Caco-2 (cell line): ENCODE data around the gene FAM53A. TPM values are rescaled to one million over a fixed set of nuclear protein-coding genes. Genes with fewer than 3 reads are reported as not detected.
"Not testable (repeated sequence)": the region's sequence is repeated elsewhere in the genome, so short reads cannot be mapped to it uniquely, and the experiment has no call there.

Experiments used
- BruUV-seq: library from RNA; stranded (reverse); fragments of 400-500 nt; replicated peaks from 2 replicates; lab custom pipeline; 2021; lab: Mats Ljungman, UMichigan
- CTCF ChIA-PET: fragments of 300-600 bp; sonication (Branson Sonifier 250); formaldehyde crosslinking; loops from one replicate; lab custom pipeline; 2022; ENCODE audit warnings: antibody characterized with exemption; lab: Charles Lee
- POLR2A ChIA-PET: fragments of 300-600 bp; sonication (Branson Sonifier 250); formaldehyde crosslinking; loops from one replicate; lab custom pipeline; 2022; ENCODE audit warnings: antibody characterized with exemption; lab: Charles Lee
- DNase-seq, 2 experiments: peaks; one replicate each; pipeline versions ENCODE4 v3.0.0 to v3.0.0-alpha.2; 2020 to 2022
- H3K27me3 ChIP-seq: replicated peaks from 2 replicates; pipeline ENCODE4 v1.6.0; 2011; ENCODE audit warnings: low read length; ENCODE audit not compliant: control insufficient read depth, insufficient read depth
- H3K36me3 ChIP-seq: 2 replicates; pipeline ENCODE4 v1.5.1; 2011; ENCODE audit warnings: low read length; ENCODE audit not compliant: control insufficient read depth, insufficient read depth
- H3K4me1 ChIP-seq: fragments of 250-450 bp; sonication (Bioruptor Pico); 2 replicates; pipeline ENCODE4 v1.5.1; 2020; ENCODE audit warnings: mild to moderate bottlenecking
- H3K4me3 ChIP-seq: 2 replicates; pipeline ENCODE4 v1.5.1; 2011; ENCODE audit warnings: low read depth, mild to moderate bottlenecking, control low read depth, low read length
- H3K9me3 ChIP-seq: fragments of 250-450 bp; sonication (Bioruptor Pico); 2 replicates; pipeline ENCODE4 v1.5.1; 2020; ENCODE audit warnings: mild to moderate bottlenecking, moderate library complexity
- H3K27ac Mint-ChIP-seq: one replicate; pipeline ENCODE4 v1.8.0; 2022; ENCODE audit warnings: mixed read lengths; ENCODE audit not compliant: unreplicated experiment
- H3K27me3 Mint-ChIP-seq: one replicate; pipeline ENCODE4 v1.8.0; 2022; ENCODE audit warnings: mixed read lengths; ENCODE audit not compliant: insufficient read depth, unreplicated experiment
- H3K36me3 Mint-ChIP-seq: one replicate; pipeline ENCODE4 v1.8.0; 2022; ENCODE audit warnings: mild to moderate bottlenecking, mixed read lengths; ENCODE audit not compliant: insufficient read depth, unreplicated experiment
- H3K4me1 Mint-ChIP-seq: one replicate; pipeline ENCODE4 v1.8.0; 2022; ENCODE audit warnings: low read depth, mixed read lengths; ENCODE audit not compliant: unreplicated experiment
- H3K4me3 Mint-ChIP-seq: one replicate; pipeline ENCODE4 v1.8.0; 2022; ENCODE audit warnings: mild to moderate bottlenecking, moderate library complexity, mixed read lengths; ENCODE audit not compliant: unreplicated experiment
- H3K9me3 Mint-ChIP-seq: one replicate; pipeline ENCODE4 v1.8.0; 2022; ENCODE audit warnings: mixed read lengths; ENCODE audit not compliant: unreplicated experiment
- intact Hi-C: fragments of 100-400 bp; cut with micrococcal nuclease; formaldehyde crosslinking; loops from one replicate; pipeline ENCODE4 v1.10.0; 2022; ENCODE audit not compliant: unreplicated experiment
- total RNA-seq: library from RNA; stranded (reverse); gene quantifications from 2 replicates; pipeline ENCODE4 v1.2.3, GENCODE V29; 2022
- TF ChIP-seq, protein P1 (sequence below), 2 experiments: fragments of 200-600 bp in 1 of 2; IDR thresholded peaks; 1 replicate in 1 of 2; 2 replicates in 1 of 2; pipeline versions ENCODE4 v1.5.1 to v1.8.0; 2011 to 2022; ENCODE audit warnings: antibody characterized with exemption in 1 of 2, control low read depth in 1 of 2, inconsistent platforms in 1 of 2, low read depth in 1 of 2, low read length in 1 of 2, mild to moderate bottlenecking in 1 of 2, moderate library complexity in 1 of 2; ENCODE audit not compliant: insufficient read depth in 1 of 2, severe bottlenecking in 1 of 2, unreplicated experiment in 1 of 2

Gene FAM53A
- total RNA-seq, 1 experiment from 2014 or later = 4.1 TPM

DNA sequence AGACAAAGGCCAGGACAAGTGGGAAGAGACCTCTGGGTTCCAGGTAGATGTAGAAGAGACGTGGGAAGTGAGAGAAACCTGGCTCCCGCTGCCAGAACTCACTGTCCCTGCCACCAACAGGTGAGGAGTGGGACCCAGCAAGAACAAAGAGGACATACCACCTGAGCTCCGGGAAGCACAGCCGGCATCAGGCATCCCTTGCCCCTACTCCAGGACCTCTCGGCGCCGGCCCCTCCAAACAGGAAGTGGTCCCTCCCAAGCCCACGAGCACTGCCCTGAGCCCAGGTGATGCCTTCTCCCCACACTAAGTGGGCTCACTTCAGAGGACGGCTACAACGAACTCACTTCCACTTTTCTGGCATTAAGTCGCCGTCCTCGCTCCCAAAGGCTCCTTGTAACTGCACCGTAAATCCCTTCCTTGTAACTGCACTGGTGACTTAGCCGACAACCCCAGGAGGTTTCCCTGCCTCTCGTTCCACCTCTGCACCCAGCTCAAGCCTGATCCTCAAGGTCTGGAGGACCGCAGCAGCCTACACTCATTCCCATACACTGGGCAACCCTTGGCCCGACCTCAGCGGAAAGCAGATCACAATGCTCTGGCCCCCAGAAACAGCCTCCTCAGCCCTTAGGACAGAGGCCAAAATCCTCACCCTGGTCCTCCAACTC, 8.8 kb downstream of the FAM53A start:
- no peaks in the 10 kb centered on the region for H3K36me3 Mint-ChIP-seq
- intact Hi-C loops = no loop called here
- Histone ChIP-seq H3K4me3 (no peak overlapping the region), H3K4me1 (no peaks in the 10 kb centered on the region), H3K9me3 (no peaks in the 10 kb centered on the region), H3K27me3 (no peaks in the 10 kb centered on the region), H3K36me3 (no peaks in the 10 kb centered on the region)
- no peak overlapping the region for H3K4me3 Mint-ChIP-seq
- TF ChIP-seq, protein P1, sequence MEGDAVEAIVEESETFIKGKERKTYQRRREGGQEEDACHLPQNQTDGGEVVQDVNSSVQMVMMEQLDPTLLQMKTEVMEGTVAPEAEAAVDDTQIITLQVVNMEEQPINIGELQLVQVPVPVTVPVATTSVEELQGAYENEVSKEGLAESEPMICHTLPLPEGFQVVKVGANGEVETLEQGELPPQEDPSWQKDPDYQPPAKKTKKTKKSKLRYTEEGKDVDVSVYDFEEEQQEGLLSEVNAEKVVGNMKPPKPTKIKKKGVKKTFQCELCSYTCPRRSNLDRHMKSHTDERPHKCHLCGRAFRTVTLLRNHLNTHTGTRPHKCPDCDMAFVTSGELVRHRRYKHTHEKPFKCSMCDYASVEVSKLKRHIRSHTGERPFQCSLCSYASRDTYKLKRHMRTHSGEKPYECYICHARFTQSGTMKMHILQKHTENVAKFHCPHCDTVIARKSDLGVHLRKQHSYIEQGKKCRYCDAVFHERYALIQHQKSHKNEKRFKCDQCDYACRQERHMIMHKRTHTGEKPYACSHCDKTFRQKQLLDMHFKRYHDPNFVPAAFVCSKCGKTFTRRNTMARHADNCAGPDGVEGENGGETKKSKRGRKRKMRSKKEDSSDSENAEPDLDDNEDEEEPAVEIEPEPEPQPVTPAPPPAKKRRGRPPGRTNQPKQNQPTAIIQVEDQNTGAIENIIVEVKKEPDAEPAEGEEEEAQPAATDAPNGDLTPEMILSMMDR (IDR thresholded peaks at IDR 0.05; ENCODE audit: insufficient read depth in 1 of 2, low read depth in 1 of 2, low read length in 1 of 2, severe bottlenecking in 1 of 2, unreplicated experiment in 1 of 2) = no peak
- ChIA-PET POLR2A (no interaction called here), CTCF (interaction anchor here (0.6 to 0.8 kb wide), 2 partner anchors 18 to 1366 kb away, joined by 3 read pairs; no protein-coding TSS in a partner anchor)
- no peak for DNase-seq
- peaks cover 2% of the 10 kb centered on the region for H3K27me3 Mint-ChIP-seq
- no peak overlapping the region for H3K27ac Mint-ChIP-seq
- no TSS peak for BruUV-seq
- no peaks in the 10 kb centered on the region for H3K4me1 Mint-ChIP-seq
- no peaks in the 10 kb centered on the region for H3K9me3 Mint-ChIP-seq

DNA sequence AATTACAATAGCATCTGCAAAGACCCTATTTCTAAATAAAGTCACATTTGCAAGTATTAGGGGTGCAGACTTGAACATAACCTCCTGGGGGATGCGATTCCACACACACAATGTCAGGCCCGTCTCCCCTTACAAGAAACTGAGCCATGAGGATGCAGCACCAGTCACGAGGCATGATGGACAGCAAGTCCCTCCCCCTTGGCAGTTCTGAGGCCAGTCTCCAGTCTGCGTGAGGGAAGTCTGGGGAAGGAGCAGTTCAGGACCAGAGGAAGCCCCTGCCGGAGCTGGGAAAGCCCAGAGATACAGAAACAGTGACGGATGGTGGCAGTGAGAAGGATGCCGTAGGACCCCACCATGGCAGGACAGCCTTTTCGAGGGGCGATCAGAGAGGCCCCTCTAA, 9.4 kb downstream of the FAM53A start:
- Mint-ChIP-seq H3K27ac (no peak overlapping the region), H3K9me3 (no peaks in the 10 kb centered on the region), H3K27me3 (peaks cover 2% of the 10 kb centered on the region), H3K36me3 (no peaks in the 10 kb centered on the region), H3K4me3 (no peak overlapping the region), H3K4me1 (no peaks in the 10 kb centered on the region)
- Histone ChIP-seq H3K4me3 (no peak overlapping the region), H3K36me3 (no peaks in the 10 kb centered on the region), H3K4me1 (no peaks in the 10 kb centered on the region), H3K9me3 (no peaks in the 10 kb centered on the region), H3K27me3 (no peaks in the 10 kb centered on the region)
- ChIA-PET CTCF (interaction anchor here (0.6 kb wide), 1 partner anchor 1367 kb away, joined by 3 read pairs; no protein-coding TSS in a partner anchor), POLR2A (no interaction called here)
- intact Hi-C loops = no loop called here
- TF ChIP-seq, protein P1 (IDR thresholded peaks at IDR 0.05; ENCODE audit: insufficient read depth in 1 of 2, low read depth in 1 of 2, low read length in 1 of 2, severe bottlenecking in 1 of 2, unreplicated experiment in 1 of 2) = no peak
- no TSS peak for BruUV-seq
- no peak for DNase-seq

DNA sequence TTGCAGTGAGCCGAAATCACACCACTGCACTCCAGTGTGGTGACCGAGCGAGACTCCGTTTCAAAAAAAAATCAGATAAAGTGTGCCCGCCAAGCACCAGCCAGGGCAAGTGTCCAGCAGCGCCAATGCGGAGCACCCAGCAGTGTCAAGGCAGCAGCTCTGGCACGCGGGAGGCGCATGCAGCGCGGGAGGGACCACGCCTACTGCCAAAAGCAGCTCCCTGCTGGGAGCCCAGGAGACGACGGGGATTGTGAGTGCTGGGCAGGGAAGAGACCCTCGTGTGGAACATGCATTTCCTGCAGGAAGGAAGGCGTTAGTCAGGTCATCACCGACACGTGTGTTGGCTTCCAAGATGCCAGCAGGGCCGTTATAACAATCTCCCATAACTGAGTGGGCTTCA, 10.4 kb downstream of the FAM53A start:
- ChIA-PET CTCF (no interaction called here), POLR2A (interaction anchor here (0.7 kb wide), 1 partner anchor 80 kb away, joined by 3 read pairs; no protein-coding TSS in a partner anchor)
- no peaks in the 10 kb centered on the region for H3K9me3 Mint-ChIP-seq
- TF ChIP-seq, protein P1 (IDR thresholded peaks at IDR 0.05; ENCODE audit: insufficient read depth in 1 of 2, low read depth in 1 of 2, low read length in 1 of 2, severe bottlenecking in 1 of 2, unreplicated experiment in 1 of 2) = no peak
- H3K4me3 ChIP-seq = no peak overlapping the region
- H3K27ac Mint-ChIP-seq = no peak overlapping the region
- no TSS peak for BruUV-seq
- H3K4me3 Mint-ChIP-seq = no peak overlapping the region
- no peaks in the 10 kb centered on the region for H3K4me1 ChIP-seq
- DNase-seq = no peak
- H3K4me1 Mint-ChIP-seq = no peaks in the 10 kb centered on the region
- intact Hi-C loops = no loop called here
- no peaks in the 10 kb centered on the region for H3K36me3 Mint-ChIP-seq
- peaks cover 2% of the 10 kb centered on the region for H3K27me3 Mint-ChIP-seq
- no peaks in the 10 kb centered on the region for H3K27me3 ChIP-seq
- H3K36me3 ChIP-seq = no peaks in the 10 kb centered on the region
- H3K9me3 ChIP-seq = no peaks in the 10 kb centered on the region

DNA sequence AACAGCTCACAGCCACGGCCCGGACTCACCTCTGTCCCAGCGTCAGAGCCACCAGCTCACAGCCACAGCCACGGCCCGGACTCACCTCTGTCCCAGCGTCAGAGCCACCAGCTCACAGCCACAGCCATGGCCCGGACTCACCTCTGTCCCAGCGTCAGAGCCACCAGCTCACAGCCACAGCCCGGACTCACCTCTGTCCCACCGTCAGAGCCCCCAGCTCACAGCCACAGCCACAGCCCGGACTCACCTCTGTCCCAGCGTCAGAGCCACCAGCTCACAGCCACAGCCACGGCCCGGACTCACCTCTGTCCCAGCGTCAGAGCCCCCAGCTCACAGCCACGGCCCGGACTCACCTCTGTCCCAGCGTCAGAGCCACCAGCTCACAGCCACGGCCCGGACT, 13.1 kb downstream of the FAM53A start:
- H3K36me3 Mint-ChIP-seq, H3K36me3 ChIP-seq, H3K9me3 Mint-ChIP-seq, H3K4me1 ChIP-seq, H3K4me3 ChIP-seq, POLR2A ChIA-PET, intact Hi-C loops, BruUV-seq, H3K27me3 Mint-ChIP-seq, H3K9me3 ChIP-seq, H3K4me1 Mint-ChIP-seq, DNase-seq, H3K27me3 ChIP-seq, H3K4me3 Mint-ChIP-seq, H3K27ac Mint-ChIP-seq: not testable (repeated sequence)
- CTCF ChIA-PET = interaction anchor here (0.6 kb wide), 1 partner anchor 59 kb away, joined by 3 read pairs; no protein-coding TSS in a partner anchor
